Left ventricle myocardium inferior (tissue), 1 donor: Measurements from ENCODE around the gene REPS1. TPM values are rescaled to one million over a fixed set of nuclear protein-coding genes. Genes with fewer than 3 reads are reported as not detected.
A peak's percentile ranks its signal among the peaks of the same experiment; 100 is the strongest.

Source experiments
- DNase-seq: peaks from one replicate; pipeline ENCODE4 v3.0.0-alpha.2; 2020
- H3K27ac ChIP-seq: fragments of 200-600 bp; replicated peaks from 2 replicates; pipeline ENCODE4 v1.8.0; 2021
- H3K27me3 ChIP-seq: fragments of 200-600 bp; 2 replicates; pipeline ENCODE4 v1.8.0; 2021; ENCODE audit warnings: low read depth
- H3K36me3 ChIP-seq: fragments of 200-600 bp; 2 replicates; pipeline ENCODE4 v1.8.0; 2021
- H3K4me1 ChIP-seq: fragments of 200-600 bp; 2 replicates; pipeline ENCODE4 v1.8.0; 2021
- H3K4me3 ChIP-seq: fragments of 200-600 bp; 2 replicates; pipeline ENCODE4 v1.8.0; 2021; ENCODE audit warnings: mild to moderate bottlenecking, moderate library complexity
- H3K9me3 ChIP-seq: fragments of 200-600 bp; replicated peaks from 2 replicates; pipeline ENCODE4 v1.8.0; 2021
- CTCF ChIP-seq: fragments of 200-600 bp; IDR thresholded peaks from 2 replicates; pipeline ENCODE4 v1.8.0; 2021; ENCODE audit warnings: antibody characterized with exemption, mild to moderate bottlenecking, borderline replicate concordance
- intact Hi-C: fragments of 100-400 bp; cut with micrococcal nuclease; formaldehyde crosslinking; loops from one replicate; pipeline ENCODE4 v1.11.0; 2022
- total RNA-seq: library from RNA; stranded (reverse); fragmentation: NEBNext Ultra II Directional; extraction: Animal tissue kit (Norgen Biotek cat#: 25700); gene quantifications from one replicate; pipeline ENCODE4 v1.2.1, GENCODE V29; 2021
- donor health status: DM: no; HTN: yes; CAD: no; lungs with severe emphysema.

REPS1 gene
- total RNA-seq, 1 donor from 2014 or later: 30.6 TPM

- no peak for TF ChIP-seq CTCF
- Histone ChIP-seq H3K9me3 (no peaks in the 10 kb centered on the region), H3K36me3 (peaks cover 96% of the 10 kb centered on the region), H3K27ac (peak overlapping the region; percentile 33), H3K27me3 (no peaks in the 10 kb centered on the region), H3K4me3 (no peak overlapping the region), H3K4me1 (peaks cover 5% of the 10 kb centered on the region)
- no peak for DNase-seq
- intact Hi-C loops: no loop called here
Measured at GRCh38 chr6:138909511-138909910, 78.5 kb downstream of the REPS1 start.

- Histone ChIP-seq H3K27ac (no peak overlapping the region), H3K4me1 (peaks cover 5% of the 10 kb centered on the region), H3K36me3 (peaks cover 94% of the 10 kb centered on the region), H3K27me3 (no peaks in the 10 kb centered on the region), H3K9me3 (no peaks in the 10 kb centered on the region), H3K4me3 (no peak overlapping the region)
- DNase-seq: no peak
- intact Hi-C loops: no loop called here
- TF ChIP-seq CTCF: no peak
Measured at GRCh38 chr6:138907167-138907566, 80.9 kb downstream of the REPS1 start.

DNA sequence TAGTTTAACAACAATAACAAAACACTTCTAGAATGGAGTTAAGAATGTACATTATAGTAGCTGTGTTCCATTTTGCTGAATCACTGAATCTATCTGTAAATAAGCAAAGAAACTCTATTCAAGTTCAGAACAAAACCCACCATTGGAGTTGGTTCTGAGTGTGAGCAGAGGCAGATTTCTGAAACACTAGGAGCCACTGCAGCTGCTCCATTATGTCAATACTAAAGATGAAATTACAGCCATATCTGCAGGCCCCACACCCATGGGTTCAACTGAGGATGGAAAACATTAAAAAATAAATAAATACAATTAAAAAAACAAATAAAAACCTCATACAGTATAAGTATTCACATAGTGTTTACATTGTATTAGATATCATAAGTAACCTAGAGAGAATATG, 91.0 kb downstream of the REPS1 start:
- intact Hi-C loops: no loop called here

GRCh38 chr6:138896104-138896756, 91.8 kb downstream of the REPS1 start:
- Histone ChIP-seq H3K9me3 (peaks cover under 1% of the 10 kb centered on the region), H3K4me1 (peaks cover 5% of the 10 kb centered on the region), H3K27me3 (no peaks in the 10 kb centered on the region), H3K27ac (no peak overlapping the region), H3K36me3 (peaks cover 15% of the 10 kb centered on the region), H3K4me3 (no peak overlapping the region)
- intact Hi-C loops: no loop called here
- TF ChIP-seq CTCF: no peak
- DNase-seq: no peak

More for the DNA sequence above, 91.0 kb downstream of the REPS1 start:
- TF ChIP-seq CTCF: no peak
- DNase-seq: no peak
- Histone ChIP-seq H3K27me3 (no peaks in the 10 kb centered on the region), H3K9me3 (no peaks in the 10 kb centered on the region), H3K4me3 (no peak overlapping the region), H3K4me1 (peaks cover 5% of the 10 kb centered on the region), H3K36me3 (peaks cover 15% of the 10 kb centered on the region), H3K27ac (no peak overlapping the region)

DNA sequence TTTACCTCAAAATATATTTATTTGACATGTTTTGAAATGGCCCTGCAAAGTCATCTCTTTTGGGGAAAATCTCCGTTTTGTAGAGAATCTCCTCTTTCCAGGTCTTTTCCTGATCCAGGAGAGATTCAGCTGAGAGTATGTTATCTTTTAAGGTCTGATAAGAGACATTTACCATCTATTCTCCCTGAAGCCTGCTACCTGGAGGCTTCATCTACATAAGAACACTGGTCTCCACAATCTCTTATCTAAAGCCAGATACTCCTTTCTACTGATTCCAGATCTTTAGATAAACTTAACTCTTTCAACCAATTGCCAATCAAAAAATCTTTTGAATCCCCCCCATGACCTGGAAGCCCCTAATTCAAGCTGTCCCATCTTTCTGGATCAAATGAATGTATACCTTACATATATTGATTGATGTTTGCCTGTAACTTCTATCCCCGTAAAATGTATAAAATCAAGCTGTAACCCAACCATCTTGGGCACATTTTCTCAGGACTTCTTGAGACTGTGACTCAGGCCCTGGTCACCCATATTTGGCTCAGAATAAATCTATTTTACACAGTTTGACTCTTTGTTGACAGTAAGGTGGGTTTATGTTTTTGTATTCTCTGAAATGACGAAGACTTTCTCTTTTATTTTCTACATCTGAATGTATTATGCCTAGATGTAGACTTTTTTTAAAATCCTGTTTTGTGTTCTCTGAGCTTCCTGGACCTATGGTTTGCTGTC, 96.6 kb downstream of the REPS1 start:
- intact Hi-C loops: no loop called here
- Histone ChIP-seq H3K9me3 (peaks cover 7% of the 10 kb centered on the region), H3K27me3 (no peaks in the 10 kb centered on the region)

More for the DNA sequence above, 96.6 kb downstream of the REPS1 start:
- peaks cover 11% of the 10 kb centered on the region for H3K4me1 ChIP-seq
- TF ChIP-seq CTCF: no peak
- no peaks in the 10 kb centered on the region for H3K36me3 ChIP-seq
- no peak overlapping the region for H3K4me3 ChIP-seq
- no peak for DNase-seq
- no peak overlapping the region for H3K27ac ChIP-seq
